Heart left ventricle (tissue), 16 donors: Measurements from ENCODE around the gene SPOCK1. TPM values are rescaled to one million over a fixed set of nuclear protein-coding genes. Genes with fewer than 3 reads are reported as not detected.

Source experiments
- ATAC-seq, 4 donors: fragments of 200-7000 bp; cut with Tn5 transposase; one replicate each; pipeline ENCODE4 v1.9.1; 2020 to 2022; ENCODE audit warnings: moderate library complexity in 4 of 4, mild to moderate bottlenecking in 3 of 4, moderate number of reproducible peaks in 1 of 4
- DNase-seq, 5 donors: peaks; one replicate each; pipeline ENCODE4 v3.0.0-alpha.2; 2020
- H3K27ac ChIP-seq, 12 donors: fragments of 200-600 bp; sonication (generic) in 4 of 12; one replicate each; pipeline versions ENCODE4 v1.5.0 to v1.8.0; 2016 to 2022; ENCODE audit warnings: mild to moderate bottlenecking in 2 of 12
- H3K27me3 ChIP-seq, 9 donors: fragments of 200-600 bp; sonication (generic) in 2 of 9; one replicate each; pipeline versions ENCODE4 v1.5.1 to v1.8.0; 2016 to 2022; ENCODE audit warnings: mild to moderate bottlenecking in 3 of 9
- H3K36me3 ChIP-seq, 9 donors: fragments of 200-600 bp; sonication (generic) in 2 of 9; one replicate each; pipeline versions ENCODE4 v1.5.0 to v1.8.0; 2018 to 2022; ENCODE audit warnings: mild to moderate bottlenecking in 2 of 9
- H3K4me1 ChIP-seq, 12 donors: fragments of 200-600 bp; sonication (generic) in 4 of 12; one replicate each; pipeline versions ENCODE4 v1.5.0 to v1.8.0; 2016 to 2022; ENCODE audit warnings: mild to moderate bottlenecking in 3 of 12
- H3K4me3 ChIP-seq, 12 donors: fragments of 200-600 bp; sonication (generic) in 4 of 12; one replicate each; pipeline versions ENCODE4 v1.5.0 to v1.8.0; 2017 to 2022; ENCODE audit warnings: mild to moderate bottlenecking in 9 of 12, moderate library complexity in 4 of 12
- H3K9me3 ChIP-seq, 12 donors: fragments of 200-600 bp; sonication (generic) in 4 of 12; one replicate each; pipeline versions ENCODE4 v1.5.0 to v1.8.0; 2016 to 2022; ENCODE audit warnings: mild to moderate bottlenecking in 1 of 12
- CTCF ChIP-seq, 12 donors: fragments of 200-600 bp; sonication (generic) in 4 of 12; IDR thresholded peaks; one replicate each; pipeline versions ENCODE4 v1.5.0 to v1.8.0; 2018 to 2022; ENCODE audit warnings: antibody characterized with exemption in 12 of 12, mild to moderate bottlenecking in 5 of 12
- POLR2A ChIP-seq, 2 donors: fragments of 450-650 bp; IDR thresholded peaks; one replicate each; pipeline ENCODE4 v1.6.1; 2017; ENCODE audit warnings: antibody characterized with exemption in 2 of 2, mild to moderate bottlenecking in 2 of 2, moderate library complexity in 2 of 2
- WGBS, 4 donors: extraction: QIAGEN DNeasy Blood & Tissue Kit in 2 of 4; methylation state at CpG; one replicate each; pipeline versions ENCODE4 v1.1.5 to v1.1.7; 2013 to 2018; 5-methylcytosine and 5-hydroxymethylcytosine counted together
- intact Hi-C, 10 donors: fragments of 100-400 bp; cut with DNase I; formaldehyde crosslinking; loops; one replicate each; pipeline versions ENCODE4 v1.11.1 to v1.14.2; 2022
- polyA plus RNA-seq, 2 donors: library from polyadenylated mRNA; stranded (reverse); fragments of 200-250 nt; gene quantifications; one replicate each; pipeline ENCODE4 v1.2.3, GENCODE V29; 2013
- total RNA-seq, 9 donors: library from RNA; depleted of rRNA in 2 of 9; stranded (reverse); fragments of >200 nt in 2 of 9; fragmentation: NEBNext Ultra II Directional in 3 of 9; extraction: Animal tissue kit (Norgen Biotek cat#: 25700) in 3 of 9; gene quantifications; one replicate each; pipeline versions ENCODE4 v1.1.0 to v1.2.4, GENCODE V29; 2016 to 2023
- donor health status: ischemic (EF 13 %, LVEDD 7.1; RV severe dilation, severe dysfunction).
- donor health status: healthy with polysubstance abuse.
- donor health status: DM: no; HTN: yes; CAD: no.
- donor health status: DM: no; HTN: no; CAD: no.
- donor health status: ischemic (EF 25% LVEDD 6.9; RV normal size, moderate dysfunction).
- donor health status: ischemic (EF 25% LVEDD 5.7; RV mildly dilated, moderate dysfunction).
- donor health status: healthy.
- donor health status: DM: yes; HTN: yes; CAD: no.
- donor health status: ischemic (EF 35%, LVEDD 5.7; RV mildly dilated, moderate dysfunction).
- donor health status: nonischemic (EF 11% LVEDD 7.7; RV severe dilation, severe dysfunction).
- donor health status: DM: yes; HTN: yes; CAD: no.
- donor health status: PGD.
- donor health status: ischemic (EF 29% LVEDD 5.4; RV normal size, mild dysfunction).
- donor health status: nonischemic (EF 23%, LVEDD 6.1; RV moderate dilation, normal function).

SPOCK1 gene
- total and polyA plus RNA-seq, 11 donors = 7.8 to 51.2 (median 19.9) TPM

- no peaks in the 10 kb centered on the region for H3K27me3 ChIP-seq
- H3K27ac ChIP-seq = no peak overlapping the region
- no peak for TF ChIP-seq CTCF (IDR thresholded peaks at IDR 0.05)
- no peak for TF ChIP-seq POLR2A (IDR thresholded peaks at IDR 0.05)
- 28 to 42% (median 37%) methylated on average over 2 of the region's 2 CpGs for WGBS, 4 donors
- no peak overlapping the region for H3K4me3 ChIP-seq
- DNase-seq (no peak), ATAC-seq (no peak)
- H3K4me1 ChIP-seq = no peaks in the 10 kb centered on the region
- H3K36me3 ChIP-seq = no peaks in the 10 kb centered on the region
- H3K9me3 ChIP-seq = no peaks in the 10 kb centered on the region
- intact Hi-C loops = no loop called here
Observed at GRCh38 chr5:137431051-137431450, 68.1 kb downstream of the SPOCK1 start.

GRCh38 chr5:137415231-137415681 is 83.9 kb downstream of the SPOCK1 start:
- no peak for TF ChIP-seq POLR2A (IDR thresholded peaks at IDR 0.05)
- TF ChIP-seq CTCF (IDR thresholded peaks at IDR 0.05) = no peak
- 76 to 86% (median 84%) methylated on average over 2 of the region's 2 CpGs for WGBS, 4 donors
- H3K27me3 ChIP-seq = no peaks in the 10 kb centered on the region

GRCh38 chr5:137414112-137414755 is 84.9 kb downstream of the SPOCK1 start:
- no peaks in the 10 kb centered on the region for H3K27me3 ChIP-seq
- no peaks in the 10 kb centered on the region for H3K36me3 ChIP-seq
- peaks cover 0 to 20% (median 7%) of the 10 kb centered on the region in 12 donors for H3K4me1 ChIP-seq
- H3K9me3 ChIP-seq = peaks cover 0 to 19% (median 0%) of the 10 kb centered on the region in 12 donors
- ATAC-seq = peak; percentile 98 to 100 (median 99)
- H3K4me3 ChIP-seq = no peak overlapping the region
- peak in 4 of 5 donors; percentile 32 to 52 (median 45) for DNase-seq
- TF ChIP-seq CTCF (IDR thresholded peaks at IDR 0.05) = no peak
- TF ChIP-seq POLR2A (IDR thresholded peaks at IDR 0.05) = no peak
- WGBS, 4 donors = 66 to 80% (median 75%) methylated on average over 1 of the region's 1 CpG
- intact Hi-C loops = no loop called here
- peak overlapping the region in 2 of 12 donors; percentile 17 for H3K27ac ChIP-seq

More at GRCh38 chr5:137415231-137415681, 83.9 kb downstream of the SPOCK1 start:
- Histone ChIP-seq H3K9me3 (peaks cover 0 to 19% (median 0%) of the 10 kb centered on the region in 12 donors), H3K36me3 (no peaks in the 10 kb centered on the region), H3K4me1 (peaks cover 0 to 20% (median 7%) of the 10 kb centered on the region in 12 donors), H3K4me3 (no peak overlapping the region), H3K27ac (no peak overlapping the region)
- intact Hi-C loops = no loop called here
- ATAC-seq (no peak), DNase-seq (no peak)

GRCh38 chr5:137412136-137412535 is 87.0 kb downstream of the SPOCK1 start:
- ATAC-seq = no peak

More at GRCh38 chr5:137412136-137412535, 87.0 kb downstream of the SPOCK1 start:
- TF ChIP-seq CTCF (IDR thresholded peaks at IDR 0.05) (no peak), POLR2A (IDR thresholded peaks at IDR 0.05) (no peak)
- peaks cover 0 to 20% (median 7%) of the 10 kb centered on the region in 12 donors for H3K4me1 ChIP-seq
- DNase-seq = no peak
- H3K27ac ChIP-seq = no peak overlapping the region
- H3K4me3 ChIP-seq = no peak overlapping the region
- H3K9me3 ChIP-seq = peaks cover 0 to 18% (median 0%) of the 10 kb centered on the region in 12 donors
- intact Hi-C loops = no loop called here
- H3K36me3 ChIP-seq = no peaks in the 10 kb centered on the region
- WGBS, 4 donors = 86 to 100% (median 96%) methylated on average over 1 of the region's 1 CpG
- no peaks in the 10 kb centered on the region for H3K27me3 ChIP-seq
